Measurements from ENCODE around the gene FCRLA. TPM values are rescaled to one million over a fixed set of nuclear protein-coding genes. Genes with fewer than 3 reads are reported as not detected.
"Not testable (repeated sequence)": the region's sequence is repeated elsewhere in the genome, so short reads cannot be mapped to it uniquely, and the experiment has no call there.

FCRLA gene
- total RNA-seq, 1 donor: 1.4 TPM

- not testable (repeated sequence) for H3K79me2 ChIP-seq (ENCODE audit: insufficient read depth, low read length); H4K20me1 ChIP-seq (ENCODE audit: insufficient read depth, low read length); H2AFZ ChIP-seq (ENCODE audit: low read length); H3K4me2 ChIP-seq (ENCODE audit: insufficient read depth, low read length); H3K4me3 ChIP-seq (ENCODE audit: insufficient read depth, low read length); H3K36me3 ChIP-seq (ENCODE audit: insufficient read depth, low read length); H3K27me3 ChIP-seq (ENCODE audit: insufficient read depth, low read length); H3K9me3 ChIP-seq (ENCODE audit: low read depth, low read length); DNase-seq (ENCODE audit: insufficient read length, low spot score, missing footprints); H3K27ac ChIP-seq (ENCODE audit: low read depth, low read length); H3K4me1 ChIP-seq (ENCODE audit: insufficient read depth, low read length)
These were observed 33.6 kb upstream of the FCRLA start for GRCh38 chr1:161673437-161673836.

- DNase-seq (ENCODE audit: insufficient read length, low spot score, missing footprints); H3K36me3 ChIP-seq (ENCODE audit: insufficient read depth, low read length); H2AFZ ChIP-seq (ENCODE audit: low read length); H3K27ac ChIP-seq (ENCODE audit: low read depth, low read length); H3K27me3 ChIP-seq (ENCODE audit: insufficient read depth, low read length); H3K4me3 ChIP-seq (ENCODE audit: insufficient read depth, low read length); H3K9me3 ChIP-seq (ENCODE audit: low read depth, low read length); H3K4me2 ChIP-seq (ENCODE audit: insufficient read depth, low read length); H3K79me2 ChIP-seq (ENCODE audit: insufficient read depth, low read length); H4K20me1 ChIP-seq (ENCODE audit: insufficient read depth, low read length); H3K4me1 ChIP-seq (ENCODE audit: insufficient read depth, low read length): not testable (repeated sequence)
These were observed 32.6 kb upstream of the FCRLA start for GRCh38 chr1:161674447-161674846.

GRCh38 chr1:161674908-161675307 lies 32.1 kb upstream of the FCRLA start:
- not testable (repeated sequence) for H3K36me3 ChIP-seq (ENCODE audit: insufficient read depth, low read length); H4K20me1 ChIP-seq (ENCODE audit: insufficient read depth, low read length); H3K27ac ChIP-seq (ENCODE audit: low read depth, low read length); H2AFZ ChIP-seq (ENCODE audit: low read length); H3K4me1 ChIP-seq (ENCODE audit: insufficient read depth, low read length); H3K4me2 ChIP-seq (ENCODE audit: insufficient read depth, low read length); DNase-seq (ENCODE audit: insufficient read length, low spot score, missing footprints); H3K79me2 ChIP-seq (ENCODE audit: insufficient read depth, low read length); H3K4me3 ChIP-seq (ENCODE audit: insufficient read depth, low read length); H3K27me3 ChIP-seq (ENCODE audit: insufficient read depth, low read length); H3K9me3 ChIP-seq (ENCODE audit: low read depth, low read length)

- no peak overlapping the region for H2AFZ ChIP-seq (ENCODE audit: low read length)
- H3K4me2 ChIP-seq (ENCODE audit: insufficient read depth, low read length): no peak overlapping the region
- no peaks in the 10 kb centered on the region for H3K36me3 ChIP-seq (ENCODE audit: insufficient read depth, low read length)
- no peaks in the 10 kb centered on the region for H3K79me2 ChIP-seq (ENCODE audit: insufficient read depth, low read length)
- H3K4me1 ChIP-seq (ENCODE audit: insufficient read depth, low read length): no peaks in the 10 kb centered on the region
- no peak for DNase-seq (ENCODE audit: insufficient read length, low spot score, missing footprints)
- no peaks in the 10 kb centered on the region for H3K27me3 ChIP-seq (ENCODE audit: insufficient read depth, low read length)
- H4K20me1 ChIP-seq (ENCODE audit: insufficient read depth, low read length): no peaks in the 10 kb centered on the region
- no peak overlapping the region for H3K4me3 ChIP-seq (ENCODE audit: insufficient read depth, low read length)
- H3K9me3 ChIP-seq (ENCODE audit: low read depth, low read length): no peaks in the 10 kb centered on the region
- no peak overlapping the region for H3K27ac ChIP-seq (ENCODE audit: low read depth, low read length)
- TF ChIP-seq CTCF (IDR thresholded peaks at IDR 0.05; ENCODE audit: extremely low read depth, low read depth, low read length): no peak
These were observed 30.6 kb upstream of the FCRLA start for GRCh38 chr1:161676441-161676840.

GRCh38 chr1:161676958-161677689 lies 29.9 kb upstream of the FCRLA start:
- Histone ChIP-seq H3K4me1 (ENCODE audit: insufficient read depth, low read length) (no peaks in the 10 kb centered on the region), H3K4me2 (ENCODE audit: insufficient read depth, low read length) (no peak overlapping the region), H3K27me3 (ENCODE audit: insufficient read depth, low read length) (no peaks in the 10 kb centered on the region), H3K79me2 (ENCODE audit: insufficient read depth, low read length) (no peaks in the 10 kb centered on the region), H3K36me3 (ENCODE audit: insufficient read depth, low read length) (no peaks in the 10 kb centered on the region), H2AFZ (ENCODE audit: low read length) (no peak overlapping the region), H3K27ac (ENCODE audit: low read depth, low read length) (no peak overlapping the region), H3K4me3 (ENCODE audit: insufficient read depth, low read length) (no peak overlapping the region), H4K20me1 (ENCODE audit: insufficient read depth, low read length) (no peaks in the 10 kb centered on the region), H3K9me3 (ENCODE audit: low read depth, low read length) (no peaks in the 10 kb centered on the region)
- DNase-seq (ENCODE audit: insufficient read length, low spot score, missing footprints): no peak
- no peak for TF ChIP-seq CTCF (IDR thresholded peaks at IDR 0.05; ENCODE audit: extremely low read depth, low read depth, low read length)
